IPS DF 6.9 (cell line): ENCODE measurements around the gene ALK.

ENCODE experiments used
- DNase-seq: peaks from one replicate; pipeline ENCODE4 v3.0.0-alpha.2; 2013; ENCODE audit warnings: low read depth, low spot score
- H3K27ac ChIP-seq: one replicate; pipeline ENCODE4 v1.5.1; 2013; ENCODE audit warnings: low read length, control low read depth
- H3K27me3 ChIP-seq: 2 replicates; pipeline ENCODE4 v1.6.1; 2013; ENCODE audit warnings: mild to moderate bottlenecking, low read length; ENCODE audit not compliant: control insufficient read depth, insufficient read depth
- H3K36me3 ChIP-seq: 2 replicates; pipeline ENCODE4 v1.6.1; 2013; ENCODE audit warnings: low read length; ENCODE audit not compliant: control insufficient read depth, insufficient read depth
- H3K4me1 ChIP-seq: 2 replicates; pipeline ENCODE4 v1.6.1; 2013; ENCODE audit warnings: low read length; ENCODE audit not compliant: control insufficient read depth, insufficient read depth
- H3K4me3 ChIP-seq: 2 replicates; pipeline ENCODE4 v1.5.1; 2013; ENCODE audit warnings: mild to moderate bottlenecking, low read length
- H3K9me3 ChIP-seq: 2 replicates; pipeline ENCODE4 v1.6.1; 2013; ENCODE audit warnings: low read length, inconsistent platforms; ENCODE audit not compliant: control insufficient read depth, insufficient read depth
- WGBS: extraction: QIAGEN DNeasy Blood & Tissue Kit; methylation state at CpG from one replicate; pipeline ENCODE4 v1.1.7; 2013; ENCODE audit warnings: mixed read lengths, missing lambda C conversion rate; ENCODE audit not compliant: insufficient read length, insufficient coverage; 5-methylcytosine and 5-hydroxymethylcytosine counted together

ALK gene

GRCh38 chr2:29290293-29291047, 630.9 kb downstream of the ALK start:
- no peak overlapping the region for H3K27ac ChIP-seq
- no peak overlapping the region for H3K4me3 ChIP-seq
- no peaks in the 10 kb centered on the region for H3K36me3 ChIP-seq
- peaks cover 2% of the 10 kb centered on the region; the same call in 1 of the 2 replicates for H3K4me1 ChIP-seq
- no peaks in the 10 kb centered on the region for H3K27me3 ChIP-seq
- no CpG with 5 or more reads among the region's 8 CpGs for WGBS
- no peak for DNase-seq
- no peaks in the 10 kb centered on the region for H3K9me3 ChIP-seq

GRCh38 chr2:29284671-29285070, 636.7 kb downstream of the ALK start:
- no peaks in the 10 kb centered on the region for H3K4me1 ChIP-seq
- H3K4me3 ChIP-seq, result no peak overlapping the region
- WGBS, result no CpG with 5 or more reads among the region's 10 CpGs
- no peak for DNase-seq
- no peak overlapping the region for H3K27ac ChIP-seq
- no peaks in the 10 kb centered on the region for H3K36me3 ChIP-seq
- H3K9me3 ChIP-seq, result no peaks in the 10 kb centered on the region
- H3K27me3 ChIP-seq, result no peaks in the 10 kb centered on the region

- H3K27me3 ChIP-seq, result no peaks in the 10 kb centered on the region
- DNase-seq, result no peak
- H3K4me1 ChIP-seq, result no peaks in the 10 kb centered on the region
- H3K27ac ChIP-seq, result no peak overlapping the region
- no CpG with 5 or more reads among the region's 3 CpGs for WGBS
- H3K4me3 ChIP-seq, result no peak overlapping the region
- H3K9me3 ChIP-seq, result no peaks in the 10 kb centered on the region
- no peaks in the 10 kb centered on the region for H3K36me3 ChIP-seq
Observed at GRCh38 chr2:29281916-29282247, 639.5 kb downstream of the ALK start.

DNA sequence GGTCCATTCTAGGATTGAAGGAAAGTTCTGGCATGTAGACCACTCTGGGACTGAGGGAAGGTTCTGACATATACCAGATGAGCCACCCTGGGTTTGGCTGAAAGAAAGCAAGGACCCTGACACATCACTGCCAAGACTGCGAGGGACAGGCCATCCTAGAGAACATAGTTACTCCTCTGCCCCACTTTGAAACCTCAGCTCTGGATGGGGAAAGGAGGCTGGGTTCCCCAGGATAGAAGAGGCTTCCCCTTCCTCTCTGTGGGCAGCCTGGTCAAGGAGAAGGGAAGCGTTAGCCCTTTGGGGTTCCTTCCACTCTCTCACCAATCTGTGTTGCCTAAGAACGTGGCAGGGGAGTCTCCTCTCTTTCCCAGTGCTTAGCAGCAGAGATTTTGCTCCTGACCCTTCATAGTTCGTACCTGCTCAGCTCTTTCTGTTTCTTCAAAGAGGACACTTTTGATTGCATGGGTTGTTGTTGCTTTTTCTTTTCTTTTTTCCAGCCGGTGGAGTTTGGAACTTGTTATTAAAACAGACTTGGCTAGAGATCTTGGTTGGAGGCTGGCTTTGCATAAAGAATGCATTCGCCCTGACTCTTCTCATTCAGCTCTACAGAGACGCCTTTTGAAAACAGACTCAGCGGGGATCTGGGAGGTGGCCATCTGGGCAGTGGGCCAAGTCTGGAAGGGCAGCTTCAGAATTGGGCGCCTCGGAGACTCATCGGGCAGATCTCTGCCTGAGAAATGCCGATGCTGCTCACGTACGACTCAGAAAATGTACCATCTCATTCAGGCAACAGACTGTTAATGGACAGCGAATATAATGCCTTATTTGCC, 640.1 kb downstream of the ALK start:
- no peaks in the 10 kb centered on the region for H3K36me3 ChIP-seq
- H3K4me3 ChIP-seq, result no peak overlapping the region
- H3K4me1 ChIP-seq, result no peaks in the 10 kb centered on the region
- no CpG with 5 or more reads among the region's 15 CpGs for WGBS
- no peaks in the 10 kb centered on the region for H3K9me3 ChIP-seq
- H3K27me3 ChIP-seq, result no peaks in the 10 kb centered on the region
- no peak for DNase-seq
- H3K27ac ChIP-seq, result no peak overlapping the region

DNA sequence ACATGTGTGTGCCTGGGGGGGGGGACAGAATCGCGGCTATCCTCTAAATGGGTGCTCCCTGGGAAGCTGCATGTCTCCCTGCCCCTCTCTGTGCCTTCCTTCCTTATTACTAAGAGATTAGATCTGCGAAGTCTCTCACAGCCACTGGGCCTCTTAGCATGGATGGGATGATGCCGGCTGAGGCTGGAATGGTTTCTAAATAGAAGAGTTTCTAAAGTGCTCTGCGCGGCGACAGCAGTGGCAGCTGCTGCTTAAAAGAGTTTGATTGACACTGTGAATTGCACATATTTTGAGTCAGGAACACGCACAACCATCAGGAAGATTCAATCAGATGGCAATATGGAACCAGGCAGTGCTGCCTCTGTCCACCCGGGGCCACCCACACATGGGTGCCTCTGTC, 642.4 kb downstream of the ALK start:
- no peaks in the 10 kb centered on the region for H3K9me3 ChIP-seq
- H3K36me3 ChIP-seq, result no peaks in the 10 kb centered on the region
- DNase-seq, result no peak
- H3K27ac ChIP-seq, result no peak overlapping the region
- no peak overlapping the region for H3K4me3 ChIP-seq
- H3K4me1 ChIP-seq, result no peaks in the 10 kb centered on the region; the same call in 1 of the 2 replicates
- WGBS, result no CpG with 5 or more reads among the region's 9 CpGs
- no peaks in the 10 kb centered on the region for H3K27me3 ChIP-seq

DNA sequence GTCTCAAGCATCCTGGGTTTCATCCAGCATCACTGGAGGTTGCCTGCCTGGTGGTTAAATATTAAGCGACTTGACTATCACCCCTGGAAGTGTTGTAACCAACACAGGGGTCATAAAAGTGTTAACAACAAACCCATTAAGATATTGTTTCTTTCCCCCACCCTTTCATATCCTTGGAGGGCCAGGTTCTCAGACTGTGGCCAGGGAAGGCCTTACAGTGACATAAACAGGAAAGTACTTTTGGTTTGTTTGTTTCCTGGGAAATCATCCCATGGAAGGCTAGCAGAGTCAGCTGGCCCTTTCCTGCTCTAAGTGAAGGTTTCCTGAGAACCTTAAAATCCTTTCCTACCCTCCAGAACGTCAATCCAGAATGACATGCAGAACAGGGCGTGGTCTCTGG, 645.2 kb downstream of the ALK start:
- no peak for DNase-seq
- no peaks in the 10 kb centered on the region for H3K27me3 ChIP-seq
- H3K4me1 ChIP-seq, result no peaks in the 10 kb centered on the region; the same call in 1 of the 2 replicates
- no peak overlapping the region for H3K27ac ChIP-seq
- WGBS, result no CpG with 5 or more reads among the region's 3 CpGs
- no peaks in the 10 kb centered on the region for H3K36me3 ChIP-seq
- H3K9me3 ChIP-seq, result no peaks in the 10 kb centered on the region
- no peak overlapping the region for H3K4me3 ChIP-seq

DNA sequence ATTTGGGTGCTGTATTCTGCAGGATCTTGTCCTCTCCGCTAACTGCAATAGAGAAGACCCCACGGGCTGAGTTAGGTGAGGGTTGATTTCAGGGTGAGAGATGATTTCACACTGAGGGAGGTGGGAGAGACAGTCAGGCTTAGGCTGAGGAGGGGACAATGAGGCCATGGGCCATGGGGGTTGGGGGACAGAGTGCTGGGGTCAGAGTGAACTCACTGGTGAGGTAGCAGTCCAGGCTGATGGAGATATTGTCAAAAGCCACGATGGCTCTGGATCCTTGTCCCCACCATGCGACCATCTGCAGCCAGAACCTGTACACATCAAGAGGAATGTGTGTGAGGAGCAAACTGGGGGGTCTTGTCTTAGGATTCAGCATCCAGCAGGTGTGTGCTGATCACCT, 646.2 kb downstream of the ALK start:
- Histone ChIP-seq H3K9me3 (no peaks in the 10 kb centered on the region), H3K4me1 (no peaks in the 10 kb centered on the region; the same call in 1 of the 2 replicates), H3K4me3 (no peak overlapping the region), H3K27me3 (no peaks in the 10 kb centered on the region), H3K27ac (no peak overlapping the region), H3K36me3 (no peaks in the 10 kb centered on the region)
- no peak for DNase-seq
- WGBS, result no CpG with 5 or more reads among the region's 4 CpGs

GRCh38 chr2:29273685-29274611, 647.4 kb downstream of the ALK start:
- Histone ChIP-seq H3K9me3 (no peaks in the 10 kb centered on the region), H3K27me3 (no peaks in the 10 kb centered on the region), H3K36me3 (no peaks in the 10 kb centered on the region), H3K4me1 (no peaks in the 10 kb centered on the region; the same call in 1 of the 2 replicates), H3K4me3 (no peak overlapping the region), H3K27ac (no peak overlapping the region)
- WGBS, result no CpG with 5 or more reads among the region's 6 CpGs
- DNase-seq, result no peak

DNA sequence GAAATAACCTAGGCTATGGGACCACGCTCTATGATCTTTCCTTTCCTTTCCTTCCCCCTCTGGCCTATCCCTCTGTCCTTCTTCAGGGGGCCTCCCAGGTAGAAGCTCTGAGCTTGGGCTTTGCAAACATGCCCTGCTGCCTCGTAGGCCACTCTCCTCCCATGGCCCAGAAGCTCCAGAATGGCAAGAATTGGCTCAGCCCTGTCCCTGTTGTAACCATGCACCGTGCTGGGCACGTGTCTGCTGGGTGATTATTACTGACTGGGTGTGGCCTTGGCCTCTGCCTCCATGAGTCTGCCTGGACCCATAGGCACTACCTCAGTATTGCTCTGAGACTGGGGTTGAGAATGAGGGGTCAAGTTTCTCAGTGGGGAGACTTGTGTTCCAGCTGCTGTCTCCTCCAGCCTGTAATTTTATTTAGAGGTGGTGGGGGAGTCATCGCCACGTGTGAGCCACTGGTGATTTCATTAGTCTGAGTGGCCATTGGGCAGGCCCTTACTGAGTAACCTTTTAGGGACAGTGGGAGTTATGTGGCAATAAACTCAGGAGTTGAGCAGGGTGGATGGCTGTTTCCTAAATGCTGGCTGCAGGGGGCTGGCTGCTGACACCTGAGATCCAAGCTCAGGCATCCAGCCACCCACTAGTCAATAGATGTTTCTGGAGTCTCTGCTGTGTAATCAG, 648.2 kb downstream of the ALK start:
- no CpG with 5 or more reads among the region's 6 CpGs for WGBS
- Histone ChIP-seq H3K9me3 (no peaks in the 10 kb centered on the region), H3K36me3 (no peaks in the 10 kb centered on the region), H3K4me3 (no peak overlapping the region), H3K27ac (no peak overlapping the region), H3K4me1 (no peaks in the 10 kb centered on the region; the same call in 1 of the 2 replicates), H3K27me3 (no peaks in the 10 kb centered on the region)
- no peak for DNase-seq

GRCh38 chr2:29272311-29272710, 649.1 kb downstream of the ALK start:
- H3K27me3 ChIP-seq, result no peaks in the 10 kb centered on the region
- WGBS, result no CpG with 5 or more reads among the region's 5 CpGs
- no peaks in the 10 kb centered on the region for H3K36me3 ChIP-seq
- no peaks in the 10 kb centered on the region; the same call in 1 of the 2 replicates for H3K4me1 ChIP-seq
- DNase-seq, result no peak
- no peak overlapping the region for H3K27ac ChIP-seq
- no peak overlapping the region for H3K4me3 ChIP-seq
- H3K9me3 ChIP-seq, result no peaks in the 10 kb centered on the region
